HG02870 (cell line): ENCODE data around the gene BNIP1.

Experiments used
- ATAC-seq: cut with Tn5 transposase; IDR thresholded peaks from one replicate; pipeline ENCODE4 v1.9.1; 2021; ENCODE audit warnings: mild to moderate bottlenecking, moderate library complexity; ENCODE audit not compliant: unreplicated experiment

BNIP1 gene

GRCh38 chr5:173208296-173208695 lies 64.0 kb downstream of the BNIP1 start:
- no peak for ATAC-seq

GRCh38 chr5:173210877-173211276 lies 66.5 kb downstream of the BNIP1 start:
- ATAC-seq: no peak

GRCh38 chr5:173211284-173211683 lies 67.0 kb downstream of the BNIP1 start:
- ATAC-seq: no peak

- ATAC-seq: no peak
Observed at GRCh38 chr5:173213236-173213933, 69.1 kb downstream of the BNIP1 start.
